GM21576 (cell line): Measurements from ENCODE around the gene ANKRD44.
"Not testable (repeated sequence)": the region's sequence is repeated elsewhere in the genome, so short reads cannot be mapped to it uniquely, and the experiment has no call there.

Experiments used
- ATAC-seq: cut with Tn5 transposase; IDR thresholded peaks from one replicate; pipeline ENCODE4 v1.9.1; 2021; ENCODE audit warnings: mild to moderate bottlenecking, moderate library complexity; ENCODE audit not compliant: unreplicated experiment

Gene ANKRD44

DNA sequence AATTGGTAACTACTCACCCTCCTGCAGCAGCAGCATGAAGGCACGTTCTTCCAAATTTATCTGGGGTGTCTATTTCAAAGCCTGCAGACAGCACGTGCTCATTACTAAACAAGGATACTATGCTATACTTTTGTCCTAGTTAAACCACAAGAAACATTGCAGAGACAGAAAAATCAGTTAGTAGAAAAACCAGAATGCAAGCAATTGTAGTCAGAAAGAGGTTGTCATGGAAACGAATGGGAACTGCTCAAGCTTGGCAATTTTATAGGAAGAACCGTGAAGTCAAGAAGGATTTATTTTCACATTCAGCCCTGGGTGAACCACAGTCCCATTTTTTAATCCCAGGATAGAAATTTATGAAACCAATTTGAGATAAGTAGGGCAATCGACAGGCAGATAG lies 221.9 kb downstream of the ANKRD44 start:
- no peak for ATAC-seq

DNA sequence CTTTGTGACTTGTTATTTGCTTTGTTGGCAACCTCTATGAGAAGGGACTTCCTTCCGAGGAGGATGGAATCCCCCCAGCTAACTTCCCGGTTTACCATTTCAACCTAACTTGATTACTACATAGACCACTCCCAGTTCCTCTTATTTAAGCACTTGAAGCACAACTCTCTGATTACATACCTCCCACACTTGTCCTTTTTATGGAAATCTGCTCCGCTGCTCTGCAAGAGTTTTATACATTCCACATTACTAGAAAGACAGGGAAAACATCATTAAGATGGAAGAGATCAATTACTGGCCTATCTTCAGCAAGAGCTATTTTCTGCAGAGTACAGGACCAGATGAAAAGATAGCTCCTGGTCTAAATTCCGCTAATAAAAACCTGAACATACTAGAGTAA lies 224.1 kb downstream of the ANKRD44 start:
- ATAC-seq, result no peak

DNA sequence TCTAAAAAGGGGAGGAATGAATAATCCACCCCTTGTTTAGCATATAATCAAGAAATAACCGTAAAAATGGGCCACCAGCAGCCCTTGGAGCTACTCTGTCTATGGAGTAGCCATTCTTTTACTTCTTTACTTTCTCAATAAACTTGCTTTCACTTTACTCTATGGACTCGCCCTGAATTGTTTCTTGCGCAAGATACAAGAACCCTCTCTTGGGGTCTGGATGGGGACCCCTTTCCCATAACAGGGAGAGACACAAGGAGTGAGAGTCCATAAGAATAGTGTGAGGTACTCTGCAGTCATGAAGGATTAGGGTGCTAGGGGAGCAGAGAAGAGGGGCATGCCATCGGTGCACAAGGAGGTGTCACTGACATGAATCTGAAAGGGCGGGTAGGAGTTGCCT lies 224.9 kb downstream of the ANKRD44 start:
- ATAC-seq, result no peak

DNA sequence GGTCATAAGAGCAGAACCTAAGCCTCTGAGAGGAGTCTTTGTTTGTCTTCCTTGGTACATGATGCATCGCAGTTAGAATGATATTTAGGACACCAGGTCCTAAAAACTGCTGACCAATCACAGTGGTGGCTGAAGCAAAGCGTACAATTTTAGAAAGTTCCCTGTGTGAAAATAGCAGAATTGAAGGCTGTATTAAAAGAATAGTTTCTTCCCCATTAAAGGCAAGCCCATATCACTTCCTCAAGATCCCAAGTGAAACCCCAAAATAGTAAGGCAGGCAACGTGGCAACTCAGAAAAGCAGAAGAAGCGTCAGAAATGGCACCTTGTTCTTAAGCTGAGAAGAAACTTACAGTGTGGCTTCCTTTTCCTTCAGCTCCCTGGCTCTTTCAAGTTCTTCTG lies 229.3 kb downstream of the ANKRD44 start:
- no peak for ATAC-seq

DNA sequence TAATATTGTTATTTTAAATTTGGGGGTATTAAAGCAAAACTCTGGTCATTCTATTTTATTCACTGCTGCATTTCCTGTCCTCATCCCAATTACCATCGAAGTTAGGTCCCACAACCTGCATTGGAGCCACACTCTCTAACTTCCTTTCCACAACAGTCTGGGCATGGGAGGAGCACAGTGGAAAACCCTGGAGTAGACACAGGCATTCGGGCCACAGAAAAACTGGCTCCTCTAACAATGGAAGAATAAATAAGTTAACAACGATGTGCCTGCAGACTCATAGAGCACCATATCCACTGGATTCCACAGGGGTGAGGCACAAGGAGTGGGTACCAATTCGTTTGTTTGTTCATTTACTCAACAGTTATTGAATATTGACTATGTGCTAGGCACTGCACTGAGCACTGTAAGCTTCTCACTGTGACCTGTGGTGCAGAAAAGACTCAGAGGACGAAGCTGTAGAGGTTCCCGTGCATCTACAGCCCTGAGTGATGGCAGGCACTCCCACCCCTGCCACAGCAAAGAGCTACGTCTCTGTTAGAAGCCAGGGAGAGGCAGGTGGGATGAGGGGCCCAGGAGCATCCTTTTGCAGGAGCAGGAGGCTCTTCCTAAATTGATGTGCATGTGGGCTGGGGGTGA lies 229.9 kb downstream of the ANKRD44 start:
- ATAC-seq, result no peak

DNA sequence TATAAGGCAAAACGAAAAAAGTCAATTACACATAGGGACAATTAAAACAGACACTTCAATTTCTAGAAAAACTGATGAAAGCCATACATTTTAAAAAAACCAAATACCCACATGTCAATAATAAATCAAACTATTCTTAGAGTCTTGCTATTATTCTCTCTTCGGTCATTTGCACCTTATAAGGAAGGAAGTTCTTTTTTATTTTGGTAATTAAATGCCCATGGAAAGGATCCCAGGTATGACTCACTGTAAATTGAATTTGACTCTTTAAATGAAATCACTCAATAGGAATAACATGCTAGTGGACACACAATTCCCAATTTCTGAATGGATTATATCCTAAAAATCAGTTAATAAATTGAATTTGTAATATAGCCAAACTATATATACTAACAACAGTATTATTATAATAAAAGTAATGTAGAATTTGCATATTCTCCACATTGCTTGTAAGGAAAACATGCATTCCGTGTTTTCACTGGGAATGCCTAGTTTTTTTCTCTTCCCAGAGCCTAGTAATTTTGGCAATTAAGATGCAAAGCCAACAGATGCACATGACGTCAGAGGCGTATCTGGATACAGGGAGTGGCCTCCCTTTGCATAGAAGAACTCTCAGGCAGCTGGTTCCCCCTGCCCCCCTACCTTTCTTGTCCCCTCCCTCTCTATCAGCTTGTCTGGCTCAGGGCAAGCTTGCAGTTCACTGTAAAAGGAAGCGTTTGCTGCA lies 230.6 kb downstream of the ANKRD44 start:
- ATAC-seq, result no peak

DNA sequence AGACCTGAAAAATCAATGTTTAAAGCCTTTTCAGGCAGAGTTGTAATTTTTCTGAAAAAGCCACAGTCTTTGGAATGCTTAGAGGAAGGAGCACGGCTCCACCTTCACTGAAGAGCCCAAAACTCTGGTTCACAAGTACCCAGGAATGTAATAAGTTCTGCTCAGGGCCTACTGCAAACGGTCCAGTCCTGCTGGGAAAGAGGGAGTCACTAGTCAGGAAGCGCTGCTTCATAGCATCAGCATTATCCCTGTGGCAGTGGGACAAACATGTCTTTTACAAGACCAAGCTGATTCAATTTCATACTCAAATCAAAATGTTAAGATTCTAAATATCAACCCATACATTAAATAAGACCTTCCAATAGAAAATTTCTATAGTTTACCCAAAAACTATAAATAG lies 231.2 kb downstream of the ANKRD44 start:
- no peak for ATAC-seq

DNA sequence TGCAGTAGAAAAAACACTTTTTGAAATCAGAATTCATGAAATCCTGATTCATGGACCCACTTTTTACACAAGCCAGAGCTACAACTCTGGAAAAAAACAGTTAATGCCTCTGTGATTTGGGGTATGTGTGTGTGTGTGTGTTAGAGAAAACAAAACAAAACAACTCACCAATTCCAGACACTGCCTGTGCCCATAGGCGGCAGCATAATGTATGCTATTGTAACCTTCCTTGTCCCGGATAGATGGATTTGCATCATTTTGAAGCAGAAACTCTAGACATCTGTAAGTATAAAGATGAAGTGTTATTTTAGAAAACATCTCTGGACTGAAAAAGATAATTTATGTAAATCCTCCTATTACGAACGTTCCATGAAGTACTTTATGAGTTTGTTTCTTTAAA lies 232.0 kb downstream of the ANKRD44 start:
- no peak for ATAC-seq

DNA sequence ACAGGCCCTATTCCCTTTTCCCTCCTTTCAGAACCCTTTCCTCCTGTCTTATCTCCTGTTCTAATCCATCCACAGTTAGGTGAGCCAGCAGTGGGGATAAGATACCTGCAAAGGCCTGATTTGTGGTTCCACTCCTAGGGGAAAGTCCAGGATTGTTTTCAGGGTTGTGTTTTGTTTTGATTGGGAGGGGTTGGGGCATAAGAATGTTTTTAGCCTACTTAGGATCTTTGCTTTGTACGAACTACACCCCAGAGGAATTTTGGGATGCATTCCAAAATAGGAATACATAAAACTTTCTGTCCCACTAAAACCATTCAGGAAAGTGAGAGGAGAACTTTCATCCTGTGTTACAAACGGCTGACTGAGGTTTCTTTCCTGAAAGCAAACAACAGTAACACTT lies 233.2 kb downstream of the ANKRD44 start:
- no peak for ATAC-seq

DNA sequence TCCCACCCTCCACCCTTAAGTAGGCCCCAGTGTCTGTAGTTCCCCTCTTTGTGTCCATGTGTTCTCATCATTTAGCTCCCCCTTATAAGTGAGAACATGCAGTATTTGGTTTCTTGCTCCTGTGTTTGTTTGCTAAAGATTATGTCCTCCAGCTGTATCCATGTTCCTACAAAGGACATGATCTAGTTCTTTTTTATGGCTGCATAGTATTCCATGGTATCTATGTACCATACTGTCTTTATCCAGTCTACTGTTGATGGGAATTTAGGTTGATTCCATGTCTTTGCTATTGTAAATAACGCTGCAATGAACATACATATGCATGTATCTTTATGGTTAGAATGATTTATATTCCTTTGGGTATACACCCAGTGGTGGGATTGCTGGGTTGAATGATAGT lies 233.9 kb downstream of the ANKRD44 start:
- no peak for ATAC-seq

DNA sequence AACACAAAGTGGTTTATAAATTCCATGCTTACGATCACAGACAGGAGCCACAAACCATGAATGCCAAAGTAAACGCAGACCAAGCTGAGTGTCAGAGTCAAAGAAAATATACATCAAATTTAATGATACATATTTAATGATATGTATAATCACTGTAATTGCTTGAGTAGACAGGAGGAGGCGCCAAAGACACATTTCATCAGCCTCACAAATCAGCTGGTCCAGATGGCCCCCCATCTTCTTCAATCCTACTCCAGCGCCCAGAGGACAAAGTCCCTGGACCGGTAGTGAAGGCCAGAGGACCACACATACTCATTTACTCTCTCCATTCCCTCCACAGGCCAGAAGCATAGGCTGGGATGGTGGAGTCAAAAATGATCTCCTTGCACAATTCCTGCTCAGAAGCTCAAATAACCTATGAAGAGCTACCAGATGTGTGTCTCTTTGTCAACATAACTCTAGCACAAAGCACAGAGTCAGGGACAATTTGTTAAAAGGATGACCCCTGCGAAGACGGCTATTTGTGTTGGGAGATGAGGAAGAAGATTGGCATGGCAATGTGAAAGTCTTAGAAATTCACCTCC lies 234.7 kb downstream of the ANKRD44 start:
- no peak for ATAC-seq

DNA sequence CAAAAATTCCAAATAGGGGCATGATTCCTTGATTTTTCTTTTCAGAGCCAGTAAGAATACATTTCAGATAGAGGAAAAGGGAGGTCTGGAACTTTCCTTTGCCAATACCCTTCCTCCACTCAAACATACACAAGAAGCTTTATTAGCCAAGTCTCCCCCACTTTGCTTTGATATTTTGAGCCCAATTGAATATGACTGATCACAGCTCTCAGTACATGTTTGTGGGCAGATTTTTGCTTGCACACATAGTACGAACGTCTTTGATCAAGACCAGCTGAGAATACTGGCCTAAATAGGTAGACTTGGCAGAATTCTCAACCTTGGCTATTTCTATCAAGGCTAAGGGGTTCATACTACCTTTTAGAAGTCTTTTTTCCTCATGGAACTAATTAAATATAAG lies 235.3 kb downstream of the ANKRD44 start:
- no peak for ATAC-seq

DNA sequence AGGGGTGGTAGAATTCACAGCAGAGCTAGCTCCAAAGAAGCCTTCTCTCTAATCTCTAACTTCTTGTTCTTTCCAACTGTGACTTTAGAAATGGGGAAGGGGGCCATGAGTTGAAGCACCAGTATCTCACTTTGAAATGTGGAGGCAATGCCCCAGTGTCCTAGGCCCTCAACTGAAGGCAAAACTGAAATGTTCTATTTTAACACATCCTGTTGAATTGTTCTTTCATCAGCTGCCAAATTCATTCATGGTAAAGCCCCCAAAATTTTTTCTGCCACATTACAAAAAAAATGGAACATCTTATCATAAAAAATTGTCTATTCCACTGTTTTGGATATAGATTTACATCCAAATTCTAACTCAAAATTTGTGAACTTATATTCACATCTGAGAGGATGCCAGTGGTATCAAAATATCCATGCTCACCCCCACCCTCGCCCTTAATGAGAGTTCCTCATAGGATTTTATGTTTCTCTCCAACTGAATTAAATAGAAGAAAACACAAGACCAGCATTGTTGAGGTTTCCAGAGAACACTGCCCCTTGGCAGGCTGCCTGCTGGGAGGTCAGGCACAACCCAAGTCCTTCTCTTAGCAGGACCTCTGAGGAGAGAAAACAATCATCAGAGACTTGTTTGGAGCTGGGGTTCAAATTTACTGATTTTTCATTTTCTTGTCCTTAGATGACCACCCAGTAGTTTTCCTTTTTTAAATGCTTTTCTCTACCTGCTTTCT lies 236.7 kb downstream of the ANKRD44 start:
- no peak for ATAC-seq

DNA sequence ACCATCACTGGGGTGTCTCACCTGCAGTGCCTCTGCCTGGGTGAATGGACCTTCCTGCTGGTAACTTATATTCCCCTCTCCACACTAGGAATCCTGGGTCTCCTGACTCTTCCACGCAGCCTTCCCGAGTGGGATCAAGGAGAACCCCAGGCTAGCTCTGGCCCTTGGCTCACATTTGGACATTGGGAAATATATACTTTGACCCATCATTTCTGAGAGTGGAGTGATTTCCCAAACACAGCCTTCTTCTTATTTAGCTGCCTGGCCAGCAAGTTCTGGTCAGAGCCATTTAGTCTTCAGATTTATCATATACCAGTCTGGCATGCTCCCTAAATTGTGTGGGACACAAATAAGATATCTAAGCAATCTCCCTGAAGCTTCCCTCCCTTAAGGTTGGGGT lies 237.3 kb downstream of the ANKRD44 start:
- ATAC-seq, result no peak

DNA sequence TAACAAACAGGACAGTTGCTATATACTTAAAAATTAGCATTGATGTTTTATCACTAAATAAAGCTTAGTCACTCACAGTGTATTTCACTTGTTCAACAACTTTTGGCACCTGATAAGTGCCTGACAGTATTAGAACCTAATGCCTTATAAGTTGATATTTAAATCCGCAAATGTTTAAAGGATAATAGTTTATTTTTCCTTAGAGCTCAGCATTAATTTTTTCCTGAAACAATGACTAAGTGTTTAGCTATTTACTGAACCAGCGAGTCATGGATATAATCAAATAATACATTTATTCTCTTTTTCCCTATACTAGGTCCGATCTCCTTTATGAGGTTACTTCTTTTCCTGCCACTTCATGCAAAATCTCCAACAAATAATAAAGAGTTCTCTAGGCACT lies 238.0 kb downstream of the ANKRD44 start:
- ATAC-seq, result no peak

DNA sequence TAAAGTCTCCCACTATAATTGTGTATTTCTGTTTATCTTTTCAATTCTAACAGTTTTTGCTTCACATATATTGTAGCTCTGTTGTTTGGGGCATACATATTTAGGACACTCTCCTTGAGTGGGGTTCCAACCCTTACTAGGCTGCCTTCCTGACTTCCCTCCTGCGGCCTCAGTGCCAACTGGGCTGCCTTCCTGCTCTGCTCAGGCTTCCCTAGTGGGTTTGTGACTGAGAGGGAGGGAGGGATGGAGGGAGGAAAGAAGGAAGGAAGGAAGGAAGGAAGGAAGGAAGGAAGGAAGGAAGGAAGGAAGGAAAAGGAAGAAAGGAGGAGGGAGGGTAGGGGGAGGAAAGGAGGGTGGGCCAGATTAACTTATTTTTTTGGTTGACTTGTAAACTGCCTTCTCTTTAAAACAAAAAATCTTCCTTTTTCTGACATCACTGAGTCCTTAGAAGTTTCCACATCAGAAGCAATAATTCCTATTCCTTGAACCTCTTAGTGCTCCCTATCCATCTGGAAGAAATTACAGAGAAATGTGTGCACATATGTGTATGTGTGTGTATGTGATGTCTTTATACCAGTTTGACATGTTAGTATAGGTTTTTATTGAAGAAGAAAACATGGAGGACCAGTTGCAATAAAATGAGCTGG lies 238.7 kb downstream of the ANKRD44 start:
- no peak for ATAC-seq

DNA sequence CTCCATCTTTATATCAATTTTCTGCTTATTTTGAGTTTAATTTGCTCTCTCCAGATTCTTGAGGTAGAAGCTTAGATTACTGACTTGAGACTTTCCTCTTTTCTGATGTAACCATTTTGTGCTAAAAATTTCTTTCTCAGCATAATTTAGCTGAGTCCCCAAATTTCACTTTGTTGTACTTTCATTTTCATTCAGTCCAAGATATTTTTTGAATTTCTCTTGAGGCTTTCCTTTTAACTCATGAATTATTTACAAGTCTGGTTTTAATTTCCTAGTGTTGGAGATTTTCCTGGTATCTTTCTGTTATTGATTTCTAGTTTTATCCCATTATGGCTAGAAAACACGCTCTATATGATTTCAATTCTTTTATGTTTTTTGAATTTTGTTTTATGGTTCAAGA lies 239.4 kb downstream of the ANKRD44 start:
- ATAC-seq, result no peak

DNA sequence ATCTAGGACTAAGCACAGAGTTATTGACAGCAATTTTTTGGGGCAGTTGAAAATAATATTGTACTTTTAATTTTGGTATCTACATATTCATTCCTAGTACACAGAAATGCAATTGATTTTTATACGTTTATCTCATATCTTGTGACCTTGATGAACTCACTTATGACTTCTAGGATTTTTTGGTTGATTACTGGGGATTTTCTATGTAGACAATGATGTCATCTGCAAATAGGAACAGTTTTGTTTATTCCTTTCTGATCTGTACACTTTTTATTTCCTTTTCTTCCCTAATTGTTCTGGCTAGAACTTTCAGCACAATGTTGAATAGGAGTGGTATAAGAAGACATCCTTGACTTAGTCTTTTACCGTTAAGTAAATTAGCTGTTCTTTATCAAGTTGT lies 240.6 kb downstream of the ANKRD44 start:
- ATAC-seq, result no peak

DNA sequence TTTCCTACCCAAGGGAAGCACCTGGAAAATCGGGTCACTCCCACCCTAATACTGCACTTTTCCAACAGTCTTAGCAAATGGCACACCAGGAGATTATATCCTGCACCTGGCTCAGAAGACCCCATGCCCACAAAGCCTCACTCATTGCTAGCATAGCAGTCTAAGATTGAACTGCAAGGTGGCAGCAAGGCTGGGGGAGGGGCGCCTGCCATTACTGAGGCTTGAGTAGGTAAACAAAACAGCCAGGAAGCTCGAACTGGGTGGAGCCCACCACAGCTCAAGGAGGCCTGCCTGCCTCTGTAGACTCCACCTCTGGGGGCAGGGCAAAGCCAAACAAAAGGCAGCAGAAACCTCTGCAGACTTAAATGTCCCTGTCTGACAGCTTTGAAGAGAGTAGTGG lies 248.0 kb downstream of the ANKRD44 start:
- ATAC-seq, result not testable (repeated sequence)

DNA sequence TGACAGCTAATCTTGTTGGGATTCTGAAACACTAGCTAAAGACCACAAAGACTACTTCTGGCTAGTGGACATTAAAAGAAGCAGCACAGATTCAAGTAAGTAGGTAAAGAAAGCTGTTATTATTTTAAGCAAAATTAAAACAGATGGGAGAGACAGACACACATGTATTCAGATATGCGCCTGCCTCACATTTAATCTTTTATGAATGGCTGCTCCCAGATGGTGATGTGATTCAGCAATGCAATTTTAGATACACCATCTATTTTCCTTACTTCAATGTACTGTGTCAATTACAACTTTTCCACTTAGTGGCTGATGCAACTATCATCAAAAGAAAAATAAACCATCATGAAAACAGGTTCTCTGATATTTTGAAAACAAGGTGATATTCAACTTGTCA lies 251.1 kb downstream of the ANKRD44 start:
- ATAC-seq, result no peak

DNA sequence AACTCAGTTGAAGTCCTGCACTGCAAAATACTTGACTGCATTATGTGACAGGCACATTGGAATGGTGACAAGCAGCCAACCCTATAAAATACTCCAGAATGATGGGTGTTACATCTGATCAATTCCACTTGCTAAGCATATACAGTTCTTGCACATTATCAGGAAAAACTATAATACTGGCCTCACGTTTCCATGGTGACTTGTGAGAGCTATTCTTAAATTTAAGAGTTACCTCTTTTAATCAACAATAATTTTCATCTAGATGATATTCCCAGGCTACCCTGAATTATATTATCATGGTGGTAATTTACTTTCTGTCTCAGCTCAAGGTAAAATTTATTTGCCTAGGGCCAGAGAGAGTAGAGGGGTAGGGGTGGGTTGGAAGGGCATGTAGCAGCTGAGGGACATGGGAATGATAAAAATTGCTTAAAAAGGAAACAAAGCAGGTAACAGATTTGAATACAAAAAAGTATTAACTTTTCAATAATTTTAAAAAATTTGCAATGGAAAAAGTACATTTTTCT lies 251.7 kb downstream of the ANKRD44 start:
- ATAC-seq, result no peak
